Tibial artery (tissue), 4 donors: ENCODE measurements around the gene L3MBTL4.

Source experiments
- DNase-seq, 2 donors: peaks; one replicate each; pipeline ENCODE4 v3.0.0-alpha.2; 2019
- H3K27ac ChIP-seq, 2 donors: fragments of 200-600 bp; sonication (generic) in 1 of 2; 1 replicate in 1 of 2; 2 replicates in 1 of 2; pipeline ENCODE4 v1.5.1; 2018 to 2019; ENCODE audit warnings: mild to moderate bottlenecking in 1 of 2
- H3K27me3 ChIP-seq, 2 donors: fragments of 200-600 bp; sonication (generic) in 1 of 2; one replicate each; pipeline versions ENCODE4 v1.5.1 to v1.6.0; 2016 to 2019
- H3K36me3 ChIP-seq, 3 donors: fragments of 200-600 bp; sonication (generic) in 2 of 3; one replicate each; pipeline ENCODE4 v1.5.1; 2016 to 2019; ENCODE audit warnings: mild to moderate bottlenecking in 2 of 3
- H3K4me1 ChIP-seq, 4 donors: fragments of 200-600 bp; sonication (generic) in 2 of 4; 1 replicate in 3 of 4; 2 replicates in 1 of 4; pipeline ENCODE4 v1.5.1; 2016 to 2019
- H3K4me3 ChIP-seq, 2 donors: fragments of 200-600 bp; sonication (generic) in 1 of 2; 1 replicate in 1 of 2; 2 replicates in 1 of 2; pipeline ENCODE4 v1.5.1; 2018 to 2019; ENCODE audit warnings: mild to moderate bottlenecking in 2 of 2
- H3K9me3 ChIP-seq, 3 donors: fragments of 200-600 bp; sonication (generic) in 1 of 3; one replicate each; pipeline ENCODE4 v1.5.1; 2016 to 2019
- CTCF ChIP-seq, 2 experiments: fragments of 200-600 bp in 1 of 2; fragments of 450-650 bp in 1 of 2; IDR thresholded peaks; one replicate each; pipeline ENCODE4 v1.5.1; 2017 to 2019; ENCODE audit warnings: antibody characterized with exemption in 2 of 2, mild to moderate bottlenecking in 1 of 2, moderate library complexity in 1 of 2
- intact Hi-C: fragments of 100-400 bp; cut with DNase I; formaldehyde crosslinking; loops from one replicate; pipeline ENCODE4 v1.15.0; 2023; ENCODE audit warnings: low total_unique reads

The L3MBTL4 gene

GRCh38 chr18:6330786-6331185 lies 83.9 kb downstream of the L3MBTL4 start:
- Histone ChIP-seq H3K36me3 (no peaks in the 10 kb centered on the region), H3K4me3 (no peak overlapping the region), H3K9me3 (no peaks in the 10 kb centered on the region), H3K4me1 (no peaks in the 10 kb centered on the region), H3K27me3 (no peaks in the 10 kb centered on the region), H3K27ac (no peak overlapping the region)
- no peak for DNase-seq
- intact Hi-C loops = no loop called here
- TF ChIP-seq CTCF (IDR thresholded peaks at IDR 0.05) = no peak

- H3K27ac ChIP-seq = no peak overlapping the region
Observed at GRCh38 chr18:6328621-6329010, 86.1 kb downstream of the L3MBTL4 start.

GRCh38 chr18:6327895-6328620 lies 86.7 kb downstream of the L3MBTL4 start:
- no peak overlapping the region for H3K27ac ChIP-seq
- no peak for DNase-seq
- no peaks in the 10 kb centered on the region for H3K27me3 ChIP-seq
- intact Hi-C loops = no loop called here
- no peak overlapping the region for H3K4me3 ChIP-seq
- H3K36me3 ChIP-seq = no peaks in the 10 kb centered on the region
- H3K4me1 ChIP-seq = no peaks in the 10 kb centered on the region
- no peak for TF ChIP-seq CTCF (IDR thresholded peaks at IDR 0.05)
- peaks cover 0 to 16% (median 13%) of the 10 kb centered on the region in 3 donors for H3K9me3 ChIP-seq

More at GRCh38 chr18:6328621-6329010, 86.1 kb downstream of the L3MBTL4 start:
- TF ChIP-seq CTCF (IDR thresholded peaks at IDR 0.05) = no peak
- H3K9me3 ChIP-seq = peaks cover 0 to 10% (median 8%) of the 10 kb centered on the region in 3 donors
- no peak for DNase-seq
- no peaks in the 10 kb centered on the region for H3K4me1 ChIP-seq
- intact Hi-C loops = no loop called here
- H3K36me3 ChIP-seq = no peaks in the 10 kb centered on the region
- H3K4me3 ChIP-seq = no peak overlapping the region
- no peaks in the 10 kb centered on the region for H3K27me3 ChIP-seq

- peaks cover 0 to 22% (median 18%) of the 10 kb centered on the region in 3 donors for H3K9me3 ChIP-seq
- no peaks in the 10 kb centered on the region for H3K36me3 ChIP-seq
- no peak for TF ChIP-seq CTCF (IDR thresholded peaks at IDR 0.05)
- H3K4me3 ChIP-seq = no peak overlapping the region
- intact Hi-C loops = no loop called here
- H3K27ac ChIP-seq = no peak overlapping the region
- no peaks in the 10 kb centered on the region for H3K4me1 ChIP-seq
- H3K27me3 ChIP-seq = no peaks in the 10 kb centered on the region
- no peak for DNase-seq
Observed at GRCh38 chr18:6327485-6327884, 87.2 kb downstream of the L3MBTL4 start.

GRCh38 chr18:6326566-6326965 lies 88.1 kb downstream of the L3MBTL4 start:
- TF ChIP-seq CTCF (IDR thresholded peaks at IDR 0.05) = no peak
- no peak for DNase-seq
- no peaks in the 10 kb centered on the region for H3K4me1 ChIP-seq
- no peaks in the 10 kb centered on the region for H3K36me3 ChIP-seq
- peaks cover 0 to 24% (median 18%) of the 10 kb centered on the region in 3 donors for H3K9me3 ChIP-seq
- no peaks in the 10 kb centered on the region for H3K27me3 ChIP-seq
- no peak overlapping the region for H3K27ac ChIP-seq
- intact Hi-C loops = no loop called here
- no peak overlapping the region for H3K4me3 ChIP-seq
